Measurements from ENCODE around the gene TRMT112. TPM values are rescaled to one million over a fixed set of nuclear protein-coding genes. Genes with fewer than 3 reads are reported as not detected.
"Not testable (repeated sequence)": the region's sequence is repeated elsewhere in the genome, so short reads cannot be mapped to it uniquely, and the experiment has no call there.

Gene TRMT112
- total RNA-seq, 6 experiments from 2014 or later, result 246 to 269 (median 261) TPM

GRCh38 chr11:64331569-64332371 is 14.4 kb upstream of the TRMT112 start:
- H3K27ac Mint-ChIP-seq, result peak overlapping the region; percentile 25

DNA sequence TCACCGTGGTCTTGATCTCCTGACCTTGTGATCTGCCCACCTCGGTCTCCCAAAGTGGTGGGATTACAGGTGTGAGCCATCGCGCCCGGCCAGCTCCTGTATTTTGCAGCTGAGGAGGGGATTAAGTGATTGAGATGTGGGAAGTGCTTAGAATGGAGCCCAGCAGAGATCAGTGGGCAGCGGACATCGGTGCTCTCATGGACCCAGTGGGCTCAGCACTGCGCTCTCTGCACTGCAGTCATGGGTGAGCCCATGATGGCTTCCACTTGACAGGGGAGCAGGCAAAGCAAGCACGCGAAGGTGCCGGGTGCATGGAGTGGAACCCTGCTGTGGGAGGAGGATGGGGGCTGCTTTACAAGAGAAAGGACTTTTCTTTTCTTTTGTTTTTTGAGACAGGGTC is 13.5 kb upstream of the TRMT112 start:
- H3K27ac Mint-ChIP-seq, result no peak overlapping the region
- no peak for DNase-seq
- H3K36me3 Mint-ChIP-seq (ENCODE audit: low read depth), result no peaks in the 10 kb centered on the region
- no peaks in the 10 kb centered on the region; the same call in 1 of the 2 replicates for H3K9me3 Mint-ChIP-seq
- no peak overlapping the region for H3K4me3 Mint-ChIP-seq
- H3K27me3 Mint-ChIP-seq (ENCODE audit: insufficient read depth), result peaks cover 6% of the 10 kb centered on the region
- no peak for TF ChIP-seq CTCF (IDR thresholded peaks at IDR 0.05)
- peaks cover 22% of the 10 kb centered on the region for H3K4me1 Mint-ChIP-seq (ENCODE audit: low read depth)

More at GRCh38 chr11:64331569-64332371, 14.4 kb upstream of the TRMT112 start:
- peak; percentile 86 for TF ChIP-seq CTCF (IDR thresholded peaks at IDR 0.05)
- Mint-ChIP-seq H3K27me3 (ENCODE audit: insufficient read depth) (peaks cover 6% of the 10 kb centered on the region), H3K4me1 (ENCODE audit: low read depth) (peaks cover 22% of the 10 kb centered on the region), H3K4me3 (peak overlapping the region; percentile 12), H3K36me3 (ENCODE audit: low read depth) (no peaks in the 10 kb centered on the region), H3K9me3 (no peaks in the 10 kb centered on the region; the same call in 1 of the 2 replicates)
- peak; percentile 92 for DNase-seq

DNA sequence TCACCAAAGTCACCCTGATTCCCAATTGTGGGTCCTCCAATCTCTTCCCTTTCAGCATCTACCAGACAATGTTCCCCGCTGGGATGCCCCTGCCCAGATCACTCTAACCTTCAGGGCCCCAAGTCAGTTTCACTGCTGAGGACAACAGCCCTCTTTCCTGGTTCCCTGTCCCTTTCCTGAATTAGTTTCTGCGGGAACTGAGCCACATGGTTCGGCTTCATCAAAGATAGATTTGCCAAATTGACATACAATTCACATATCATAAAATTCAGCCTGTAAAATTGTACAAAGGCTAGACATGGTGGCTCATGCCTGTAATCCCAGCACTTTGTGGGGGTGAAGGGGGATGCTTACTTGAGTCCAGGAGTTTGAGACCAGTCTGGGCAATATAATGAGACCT is 10.6 kb upstream of the TRMT112 start:
- no peak overlapping the region for H3K4me3 Mint-ChIP-seq
- no peak for DNase-seq
- H3K27ac Mint-ChIP-seq, result no peak overlapping the region
- TF ChIP-seq CTCF (IDR thresholded peaks at IDR 0.05), result no peak
- peaks cover 6% of the 10 kb centered on the region for H3K27me3 Mint-ChIP-seq (ENCODE audit: insufficient read depth)
- no peaks in the 10 kb centered on the region; the same call in 1 of the 2 replicates for H3K9me3 Mint-ChIP-seq
- H3K36me3 Mint-ChIP-seq (ENCODE audit: low read depth), result no peaks in the 10 kb centered on the region
- peaks cover 10% of the 10 kb centered on the region for H3K4me1 Mint-ChIP-seq (ENCODE audit: low read depth)

DNA sequence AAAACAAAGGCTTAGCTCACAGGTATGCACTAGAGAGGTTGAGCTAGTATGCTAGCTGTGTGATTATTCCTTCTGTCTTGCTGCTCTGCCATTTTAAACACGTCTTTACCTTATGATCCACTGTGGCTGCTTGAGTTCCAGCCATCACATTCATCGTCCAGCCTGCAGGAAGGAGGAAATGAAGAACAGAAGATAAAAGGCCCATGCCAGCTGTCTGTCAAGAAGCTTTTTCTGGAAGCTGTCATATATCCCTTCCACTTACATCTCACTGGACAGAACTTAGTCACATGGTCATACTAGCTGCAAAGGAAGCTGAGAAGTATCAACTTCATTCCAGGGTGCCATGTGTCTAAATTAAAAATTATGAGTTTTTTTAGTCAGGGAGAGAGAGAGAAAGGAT is 10.0 kb upstream of the TRMT112 start:
- no peak for TF ChIP-seq CTCF (IDR thresholded peaks at IDR 0.05)
- Mint-ChIP-seq H3K4me1 (ENCODE audit: low read depth) (peaks cover 10% of the 10 kb centered on the region), H3K27me3 (ENCODE audit: insufficient read depth) (peaks cover 6% of the 10 kb centered on the region), H3K9me3 (no peaks in the 10 kb centered on the region; the same call in 1 of the 2 replicates), H3K27ac (no peak overlapping the region), H3K4me3 (no peak overlapping the region), H3K36me3 (ENCODE audit: low read depth) (no peaks in the 10 kb centered on the region)
- DNase-seq, result no peak

- H3K27ac Mint-ChIP-seq, result peak overlapping the region; percentile 61
- H3K9me3 Mint-ChIP-seq, result no peaks in the 10 kb centered on the region; the same call in 1 of the 2 replicates
- peaks cover 6% of the 10 kb centered on the region for H3K4me1 Mint-ChIP-seq (ENCODE audit: low read depth)
- no peak for DNase-seq
- no peak for TF ChIP-seq CTCF (IDR thresholded peaks at IDR 0.05)
- H3K4me3 Mint-ChIP-seq, result no peak overlapping the region
- H3K27me3 Mint-ChIP-seq (ENCODE audit: insufficient read depth), result peaks cover 6% of the 10 kb centered on the region
- peaks cover 12% of the 10 kb centered on the region for H3K36me3 Mint-ChIP-seq (ENCODE audit: low read depth)
Measured at GRCh38 chr11:64324692-64325469, 7.5 kb upstream of the TRMT112 start.

- not testable (repeated sequence) for DNase-seq; H3K27me3 Mint-ChIP-seq (ENCODE audit: insufficient read depth); H3K27ac Mint-ChIP-seq; H3K4me3 Mint-ChIP-seq; H3K9me3 Mint-ChIP-seq
- Mint-ChIP-seq H3K36me3 (ENCODE audit: low read depth) (peaks cover 12% of the 10 kb centered on the region), H3K4me1 (ENCODE audit: low read depth) (peaks cover 12% of the 10 kb centered on the region)
Measured at GRCh38 chr11:64323984-64324383, 6.6 kb upstream of the TRMT112 start.

All from HFFc6 (cell line).